GM19397 (cell line): ENCODE results near the gene SRR.

Experiments used
- ATAC-seq: cut with Tn5 transposase; IDR thresholded peaks from one replicate; pipeline ENCODE4 v1.9.1; 2021; ENCODE audit warnings: mild to moderate bottlenecking, moderate library complexity; ENCODE audit not compliant: unreplicated experiment

Gene SRR

DNA sequence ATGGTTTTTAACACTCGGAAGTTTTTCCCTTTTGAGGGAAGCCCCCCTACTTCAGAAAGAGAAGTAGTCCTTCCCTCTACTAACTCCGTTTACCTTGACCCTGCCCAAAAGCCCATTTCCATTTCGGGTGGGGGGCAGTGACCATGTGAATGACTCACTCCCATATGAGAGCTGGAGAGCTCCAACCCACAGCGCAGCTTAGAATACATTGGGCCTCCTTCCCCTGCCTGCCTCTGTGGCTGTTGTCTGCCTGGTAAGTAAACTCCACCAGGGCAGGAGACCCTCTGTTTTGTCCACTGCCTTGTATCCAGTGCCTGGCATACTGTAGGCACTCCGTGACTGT lies 34.5 kb downstream of the SRR start:
- no peak for ATAC-seq

DNA sequence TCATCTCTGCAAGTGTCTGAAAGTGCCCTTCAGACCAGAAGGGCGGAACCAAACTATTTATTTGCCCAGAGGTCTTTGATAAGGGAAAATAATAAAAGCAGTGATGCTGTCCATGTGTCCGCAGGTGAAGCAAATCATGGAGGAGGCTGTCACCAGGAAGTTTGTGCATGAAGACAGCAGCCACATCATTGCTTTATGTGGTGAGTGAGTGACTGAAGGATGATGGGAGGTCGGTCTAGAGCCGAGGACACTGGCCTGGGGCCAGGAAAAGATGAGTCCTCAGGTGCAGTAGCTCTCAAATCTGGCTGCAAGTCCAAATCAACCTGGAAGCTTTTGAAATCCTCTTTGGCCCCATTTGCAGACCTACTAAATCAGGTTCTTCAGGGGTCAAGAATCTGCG lies 39.7 kb downstream of the SRR start:
- ATAC-seq = no peak

- ATAC-seq = no peak
Observed at GRCh38 chr17:2344528-2344927, 40.8 kb downstream of the SRR start.

DNA sequence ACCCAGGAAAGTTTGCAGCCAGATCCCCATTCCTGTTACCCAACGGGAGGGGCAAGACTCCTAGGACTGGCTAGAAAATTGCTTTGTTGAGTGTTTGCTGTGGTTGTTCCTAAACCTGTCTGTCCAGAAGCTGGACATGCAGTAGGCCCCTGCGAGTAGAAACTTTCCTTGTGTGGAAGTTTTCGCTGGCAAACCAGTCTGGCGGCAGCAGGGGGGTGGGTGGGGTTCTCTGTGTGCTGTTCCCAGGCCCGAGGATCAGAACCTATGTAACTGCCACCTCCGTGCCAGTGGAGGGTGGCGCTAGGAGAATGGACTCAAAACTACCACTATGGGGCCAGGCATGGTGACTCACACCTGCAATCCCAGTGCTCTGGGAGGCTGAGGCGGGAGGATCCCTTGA lies 42.7 kb downstream of the SRR start:
- no peak for ATAC-seq

GRCh38 chr17:2347805-2348685 lies 44.3 kb downstream of the SRR start:
- ATAC-seq = no peak

DNA sequence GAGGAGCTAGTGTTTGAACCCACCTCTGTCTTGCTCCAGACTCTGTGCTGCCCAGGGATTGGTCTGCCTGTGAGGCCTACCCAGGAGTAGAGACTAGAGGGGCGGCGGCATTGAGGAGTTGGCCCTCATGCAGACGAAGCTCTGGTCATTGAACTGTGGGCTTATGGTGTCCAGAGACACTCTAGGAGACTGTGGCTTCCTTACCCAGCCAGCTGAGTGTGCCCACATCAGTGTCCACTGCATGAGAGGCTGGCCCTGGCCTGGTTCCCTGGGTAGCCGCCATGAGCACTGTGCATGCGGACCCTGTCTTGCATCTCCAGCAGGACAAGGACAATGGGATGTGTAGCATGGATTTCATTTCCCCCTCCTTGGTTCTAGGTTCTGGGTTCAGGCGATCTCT lies 47.5 kb downstream of the SRR start:
- no peak for ATAC-seq

DNA sequence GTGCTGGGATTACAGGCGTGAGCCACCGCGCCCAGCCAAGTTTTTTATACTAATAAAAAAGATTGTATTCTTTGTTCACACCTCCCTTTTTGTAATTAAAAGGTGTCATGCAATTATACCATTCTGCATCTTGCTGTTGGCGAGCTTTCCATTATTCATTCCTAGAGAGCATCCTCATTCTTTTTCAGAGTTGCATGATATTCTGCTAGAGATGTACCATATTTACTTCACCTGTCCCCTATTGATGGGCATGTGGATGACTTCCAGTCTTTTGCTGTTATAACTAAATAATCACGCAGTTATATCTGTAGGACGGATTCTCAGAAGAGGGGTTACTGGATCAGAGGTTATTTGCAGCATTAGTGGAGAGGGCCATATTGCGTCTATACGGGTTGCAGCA lies 50.6 kb downstream of the SRR start:
- no peak for ATAC-seq

DNA sequence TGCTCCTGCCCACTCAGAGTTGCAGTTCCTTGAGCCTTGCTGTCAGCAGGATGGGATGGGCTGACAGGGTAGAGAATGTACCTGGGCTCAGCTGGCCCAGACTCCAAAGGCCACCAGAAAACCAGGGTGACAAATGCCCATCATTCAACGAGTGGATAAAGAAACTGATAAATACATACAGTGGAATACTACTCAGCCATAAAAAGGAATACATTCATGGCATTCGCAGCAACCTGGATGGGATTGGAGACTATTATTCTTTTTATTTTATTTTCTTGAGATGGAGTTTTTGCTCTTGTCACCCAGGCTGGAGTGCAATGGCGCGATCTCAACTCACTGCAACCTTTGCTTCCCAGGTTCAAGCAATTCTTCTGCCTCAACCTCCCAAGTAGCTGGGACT lies 53.5 kb downstream of the SRR start:
- no peak for ATAC-seq

DNA sequence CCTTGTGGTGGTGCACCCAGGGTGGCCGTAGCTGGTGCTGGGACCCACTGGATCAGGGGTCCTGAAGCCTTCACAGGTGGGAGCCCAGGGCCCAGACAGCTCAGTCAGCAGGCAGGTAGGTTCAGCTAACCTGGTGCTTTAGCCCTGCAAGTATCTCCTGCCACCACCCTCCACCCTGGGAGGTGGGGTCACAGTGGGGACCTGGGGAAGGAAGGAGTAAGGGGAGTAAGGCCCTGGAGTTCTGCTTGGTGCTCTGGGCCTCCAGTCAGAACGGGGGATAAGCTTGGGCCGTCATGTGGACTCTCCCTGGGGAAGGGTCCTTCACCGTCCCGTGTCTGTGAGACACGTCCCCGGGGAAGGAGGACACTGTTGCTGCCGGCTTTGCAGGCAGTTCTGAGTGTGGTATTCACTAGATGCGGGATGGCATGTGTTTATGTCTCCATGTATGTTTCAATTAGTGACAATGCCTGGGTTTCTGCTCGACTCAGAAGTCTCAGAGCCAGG lies 54.2 kb downstream of the SRR start:
- ATAC-seq = no peak

- ATAC-seq = no peak
Observed at GRCh38 chr17:2361010-2361760, 57.4 kb downstream of the SRR start.

GRCh38 chr17:2362016-2362415 lies 58.3 kb downstream of the SRR start:
- ATAC-seq = no peak

GRCh38 chr17:2362416-2362815 lies 58.7 kb downstream of the SRR start:
- no peak for ATAC-seq

DNA sequence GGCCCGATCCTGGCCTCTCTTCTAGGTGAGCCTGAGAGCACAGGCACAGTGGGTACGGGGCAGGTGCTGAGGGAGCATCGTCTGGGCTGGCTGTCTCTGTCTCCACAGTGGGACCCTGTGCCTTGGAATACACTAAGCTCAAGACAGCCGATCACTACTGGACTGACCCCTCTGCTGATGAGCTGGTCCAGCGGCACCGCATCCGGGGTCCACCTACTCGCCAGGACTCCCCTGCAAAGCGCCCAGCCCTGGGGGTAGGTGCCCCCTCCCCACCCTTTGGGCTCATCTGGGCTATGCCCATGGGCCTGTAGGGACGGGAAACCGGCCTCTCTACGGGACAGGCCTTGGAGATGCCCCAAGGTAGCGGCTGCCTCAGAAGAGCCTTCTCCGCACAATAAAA lies 59.1 kb downstream of the SRR start:
- ATAC-seq = no peak

DNA sequence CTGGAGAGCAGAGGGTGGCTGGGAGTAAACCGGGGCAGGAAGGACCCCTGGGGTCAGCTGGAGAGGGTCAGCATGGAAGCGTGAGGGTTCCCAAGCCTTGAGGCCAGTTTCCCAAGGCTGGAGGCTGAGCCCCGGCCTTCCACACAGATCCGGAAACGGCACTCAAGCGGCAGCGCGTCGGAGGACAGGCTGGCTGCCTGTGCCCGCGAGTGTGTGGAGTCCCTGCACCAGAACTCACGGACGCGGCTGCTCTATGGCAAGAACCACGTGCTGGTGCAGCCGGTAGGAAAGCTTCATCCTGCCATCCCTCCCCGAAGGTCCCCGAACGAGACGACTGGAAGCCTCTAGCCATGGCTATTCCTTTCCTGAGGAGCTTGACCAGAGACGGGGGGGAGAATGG lies 59.6 kb downstream of the SRR start:
- no peak for ATAC-seq

GRCh38 chr17:2363851-2364762 lies 60.4 kb downstream of the SRR start:
- ATAC-seq = no peak

- no peak for ATAC-seq
Observed at GRCh38 chr17:2364763-2365116, 61.0 kb downstream of the SRR start.

DNA sequence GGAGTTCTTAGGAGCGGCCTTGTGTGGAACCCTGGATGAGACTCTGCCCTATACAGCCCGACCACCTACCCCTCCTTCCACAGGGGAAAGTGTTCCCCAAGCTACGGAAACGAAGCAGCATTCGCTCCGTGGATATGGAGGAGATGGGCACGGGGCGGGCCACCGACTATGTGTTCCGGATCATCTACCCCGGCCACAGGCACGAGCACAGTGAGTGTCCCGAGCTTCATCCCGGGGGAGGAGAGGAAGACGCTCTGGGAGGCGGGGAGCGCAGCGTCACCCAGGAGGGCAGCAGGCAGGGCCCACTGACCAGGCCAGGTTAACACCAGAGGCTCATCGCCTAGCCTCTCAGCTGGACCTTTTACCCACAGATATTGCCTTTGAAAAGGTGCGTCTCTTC lies 61.4 kb downstream of the SRR start:
- ATAC-seq = no peak

- ATAC-seq = no peak
Observed at GRCh38 chr17:2366747-2367494, 63.2 kb downstream of the SRR start.

DNA sequence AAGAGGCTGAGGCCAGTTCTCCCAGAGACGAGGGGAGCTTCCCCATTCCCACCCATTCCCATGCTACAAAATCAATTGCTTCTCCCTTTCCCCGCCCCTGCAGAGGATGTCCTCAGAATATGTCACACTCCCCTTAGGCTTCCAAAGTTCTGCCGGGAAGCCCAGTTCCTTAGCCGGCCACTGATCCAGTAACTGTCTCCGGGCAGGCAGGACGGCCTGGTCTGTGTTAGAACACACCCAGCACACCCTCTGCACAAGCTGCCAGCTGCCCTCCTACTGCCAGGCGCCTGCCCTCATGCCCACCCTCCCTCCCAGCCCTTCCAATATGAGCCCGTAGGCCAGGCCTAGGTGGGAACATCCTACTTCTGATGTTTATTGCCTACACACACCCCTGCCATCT lies 64.6 kb downstream of the SRR start:
- no peak for ATAC-seq

DNA sequence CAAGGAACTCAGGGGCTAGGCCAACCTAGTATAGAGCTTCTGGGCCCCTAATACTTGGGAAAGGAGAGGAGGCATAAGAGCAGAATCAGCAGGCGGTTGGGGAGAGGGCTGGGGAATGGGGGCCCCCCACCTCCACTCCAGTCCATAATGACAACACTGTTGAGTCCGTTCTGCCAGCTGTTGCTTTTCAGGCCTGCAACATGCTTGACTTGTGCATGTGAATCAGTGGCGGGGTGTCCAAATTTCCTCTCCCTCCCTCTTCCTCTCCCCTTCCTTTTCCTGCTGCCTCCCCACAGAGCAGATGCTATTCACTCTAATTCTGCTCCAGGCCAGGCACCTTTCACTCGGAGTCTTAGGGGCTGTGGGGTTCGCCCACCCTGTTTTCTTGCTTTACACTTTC lies 65.3 kb downstream of the SRR start:
- ATAC-seq = no peak
